ENCODE data around the gene THSD4.

- TF ChIP-seq POLR2A (IDR thresholded peaks at IDR 0.05) (no peak), CTCF (IDR thresholded peaks at IDR 0.05) (no peak)
Measured at GRCh38 chr15:71375934-71376333, 260.7 kb downstream of the THSD4 start.
